HG02759 (cell line): ENCODE results near the gene ASTN2.

ENCODE experiments used
- ATAC-seq: cut with Tn5 transposase; IDR thresholded peaks from one replicate; pipeline ENCODE4 v1.9.1; 2021; ENCODE audit warnings: mild to moderate bottlenecking, moderate library complexity; ENCODE audit not compliant: unreplicated experiment

ASTN2 gene

DNA sequence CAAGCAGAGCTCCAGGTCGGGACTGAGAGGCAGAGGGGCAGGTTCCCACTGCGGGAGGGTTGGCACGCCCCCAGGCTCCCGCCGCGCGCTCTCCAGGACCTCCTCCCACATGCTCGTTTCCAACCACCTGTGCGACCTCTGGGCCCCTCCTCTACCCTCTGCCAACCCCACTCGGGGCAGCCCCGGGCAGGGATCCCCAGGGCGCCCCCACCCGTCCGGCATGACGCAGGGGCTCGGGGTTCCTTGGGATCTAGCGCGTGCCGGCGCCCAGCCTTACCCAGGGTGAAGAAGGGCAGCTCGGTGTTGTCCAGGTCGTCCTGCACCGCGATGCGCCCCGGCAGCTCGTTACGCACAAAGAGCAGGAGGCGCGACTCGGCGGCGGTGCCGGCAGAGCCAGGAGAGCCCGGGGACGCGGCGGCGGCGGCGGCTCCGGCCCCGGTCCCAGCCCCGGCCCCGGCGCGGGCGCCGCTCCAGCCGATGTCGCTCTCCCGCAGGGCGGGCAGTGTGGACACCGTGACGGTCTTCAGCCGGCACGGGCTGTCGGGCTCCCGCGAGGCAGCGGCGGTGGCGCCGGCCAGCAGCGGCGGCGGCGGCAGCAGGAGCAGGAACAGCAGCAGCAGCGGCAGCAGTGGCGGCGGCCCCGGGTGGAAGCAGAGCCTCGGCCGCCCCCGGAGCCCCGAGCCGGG lies 494 bp downstream of the ASTN2 start:
- ATAC-seq, result no peak

DNA sequence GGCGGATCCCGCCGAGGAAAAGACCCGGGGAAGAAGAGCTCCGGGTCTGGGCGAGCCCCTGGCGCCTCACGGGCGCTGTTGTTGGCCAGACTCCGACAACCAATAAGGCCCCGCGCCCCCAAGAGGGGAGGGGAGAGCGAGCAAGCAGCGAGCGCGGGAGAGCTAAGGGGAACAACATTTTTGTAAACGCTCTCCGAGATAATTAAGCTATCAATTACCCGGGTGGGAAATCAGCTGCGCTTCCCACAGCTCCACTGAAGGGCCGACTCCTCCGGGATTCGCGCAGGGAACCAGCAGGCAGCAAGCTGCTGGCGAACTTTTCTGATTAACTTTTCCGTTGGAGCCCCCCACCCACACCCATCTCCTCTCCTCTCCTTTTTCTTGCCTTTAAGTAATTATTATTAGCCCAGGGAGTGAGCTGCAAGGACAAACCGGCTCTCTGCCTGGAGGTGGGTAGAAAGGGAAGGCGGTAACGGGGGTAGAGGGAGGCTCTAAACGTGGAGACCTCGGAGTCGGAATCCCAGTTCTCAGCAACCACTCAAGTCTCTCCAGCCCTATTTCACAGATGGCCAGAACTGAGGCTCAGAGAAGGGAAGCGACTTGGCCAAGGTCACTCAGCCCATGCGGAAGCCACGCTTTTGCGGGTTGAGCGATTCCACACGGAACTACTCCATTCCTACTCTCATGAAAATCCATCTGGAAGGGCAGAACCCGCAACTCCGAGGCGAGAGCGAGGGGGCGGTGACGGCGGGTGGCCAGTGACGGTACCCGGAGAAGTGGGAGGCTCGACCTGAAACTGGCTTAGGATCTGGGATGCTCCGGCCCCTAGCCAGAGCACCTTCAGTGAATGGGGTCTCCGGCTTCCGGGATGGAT lies 1.3 kb downstream of the ASTN2 start:
- ATAC-seq, result no peak

DNA sequence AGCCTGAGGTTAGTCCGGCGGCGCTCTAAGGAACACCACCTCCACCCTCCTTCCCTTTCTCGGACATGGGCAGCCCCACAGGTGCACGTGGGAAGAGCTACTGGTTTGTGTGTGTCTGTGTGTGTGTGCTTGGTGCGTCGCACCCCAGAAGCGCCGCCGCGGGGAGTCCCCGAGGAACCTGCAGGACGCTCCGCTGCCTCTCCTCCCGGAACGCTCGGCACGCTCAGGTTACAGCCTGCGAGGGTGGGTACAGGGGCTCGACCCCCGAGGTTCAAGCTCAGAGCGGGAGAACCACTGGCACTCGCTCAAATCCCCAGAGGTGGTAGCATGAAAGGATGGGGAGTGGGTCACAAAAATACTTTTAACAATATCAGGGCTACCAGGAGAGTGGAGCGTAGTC lies 2.0 kb downstream of the ASTN2 start:
- ATAC-seq, result no peak

DNA sequence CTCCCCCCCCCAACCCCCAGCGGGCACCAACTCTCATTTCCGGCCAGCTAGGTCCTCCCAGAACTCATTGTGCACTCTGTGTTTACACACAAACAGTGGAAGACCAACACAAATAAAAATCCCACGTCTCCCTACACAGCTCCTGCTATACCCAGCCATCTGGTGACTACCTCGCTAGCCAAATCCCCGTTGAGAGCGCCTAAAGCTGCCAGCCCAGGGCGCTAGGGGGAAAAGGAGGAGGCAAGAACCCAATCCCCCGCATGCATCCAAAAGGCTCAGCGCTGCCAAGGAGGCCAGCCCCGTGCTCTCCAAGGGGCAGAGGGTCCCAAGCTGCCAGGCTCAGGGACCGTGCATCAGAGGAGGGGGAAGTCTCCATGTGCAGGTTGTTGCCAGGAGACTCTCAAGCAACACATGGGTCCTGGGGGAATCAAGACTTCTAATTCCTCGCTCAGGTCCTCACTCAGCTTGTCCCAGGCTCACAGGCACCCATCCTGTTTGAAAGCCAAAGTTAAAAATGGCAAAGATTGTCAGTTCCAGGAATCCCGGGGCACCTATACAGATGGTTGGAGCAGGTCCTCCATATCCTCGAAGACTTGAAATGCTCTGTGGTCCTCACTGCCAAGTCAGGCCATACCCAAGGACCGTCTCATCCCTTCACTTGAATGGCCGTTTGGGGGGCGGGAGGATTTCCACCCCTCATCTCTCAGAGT lies 2.7 kb downstream of the ASTN2 start:
- no peak for ATAC-seq

DNA sequence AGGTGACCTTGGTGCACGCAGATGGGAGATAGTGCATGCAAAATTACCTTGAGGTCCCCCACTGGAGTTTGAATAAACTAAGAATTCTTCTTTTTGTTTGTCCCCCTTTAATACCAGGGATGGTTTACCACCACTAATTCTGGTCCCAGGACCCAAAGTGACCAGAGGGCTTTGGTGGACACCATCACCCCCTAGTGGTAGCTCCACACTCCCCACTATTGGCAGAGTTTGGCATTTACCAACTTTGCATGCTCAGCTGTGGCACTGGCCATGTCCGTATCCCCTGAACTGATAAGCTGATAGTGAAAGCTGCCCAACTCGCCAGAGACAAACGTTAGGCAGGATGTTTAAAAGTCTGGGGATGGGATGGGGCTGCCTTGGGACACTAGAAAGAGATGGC lies 3.3 kb downstream of the ASTN2 start:
- ATAC-seq, result no peak

DNA sequence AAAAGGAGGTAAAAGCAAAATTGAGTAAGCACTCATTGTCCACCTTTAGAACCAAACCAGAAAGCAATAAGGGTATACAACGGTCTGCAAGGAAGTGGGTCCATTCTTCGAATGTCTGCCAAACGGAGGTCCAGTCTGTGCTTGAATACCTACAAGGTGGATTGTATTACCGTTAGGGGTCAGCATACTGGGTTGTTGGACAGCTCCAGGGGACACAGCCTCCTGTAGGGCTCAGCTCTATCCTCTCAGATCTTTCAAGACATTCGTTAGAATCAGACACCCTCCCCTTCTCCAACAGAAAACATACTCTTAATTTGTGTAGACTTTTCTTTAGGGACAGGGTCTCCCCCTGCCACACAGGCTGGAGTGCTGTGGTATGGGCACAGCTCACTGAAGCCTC lies 5.5 kb downstream of the ASTN2 start:
- no peak for ATAC-seq

DNA sequence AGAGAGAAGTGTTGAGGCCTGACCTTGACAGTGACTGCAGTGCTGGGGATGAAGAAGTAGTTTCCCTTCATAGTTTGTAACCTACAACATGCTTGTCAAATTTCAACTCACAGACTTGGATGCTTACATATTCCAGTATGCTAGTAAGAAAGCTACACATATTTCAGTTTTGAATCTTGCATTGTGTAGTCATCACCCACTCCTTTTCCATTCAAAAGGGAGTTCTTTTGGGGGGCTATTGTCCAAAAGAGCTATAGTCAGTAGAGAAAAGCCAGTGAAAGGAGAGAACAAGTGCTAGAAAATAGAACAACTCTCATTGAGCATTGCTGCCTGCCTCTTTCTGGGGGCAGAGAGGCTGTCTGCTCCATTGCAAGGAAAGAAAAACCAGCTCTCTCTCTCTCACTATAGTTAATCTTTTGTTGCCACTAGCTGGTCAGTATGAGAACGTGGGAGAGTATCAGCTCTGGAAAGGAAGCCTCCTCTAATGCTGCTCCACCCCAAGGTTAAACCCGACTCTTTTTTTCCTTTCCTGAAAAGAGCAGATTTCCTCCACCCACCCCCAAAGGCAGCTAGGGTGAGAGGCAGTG lies 7.3 kb downstream of the ASTN2 start:
- ATAC-seq, result no peak

DNA sequence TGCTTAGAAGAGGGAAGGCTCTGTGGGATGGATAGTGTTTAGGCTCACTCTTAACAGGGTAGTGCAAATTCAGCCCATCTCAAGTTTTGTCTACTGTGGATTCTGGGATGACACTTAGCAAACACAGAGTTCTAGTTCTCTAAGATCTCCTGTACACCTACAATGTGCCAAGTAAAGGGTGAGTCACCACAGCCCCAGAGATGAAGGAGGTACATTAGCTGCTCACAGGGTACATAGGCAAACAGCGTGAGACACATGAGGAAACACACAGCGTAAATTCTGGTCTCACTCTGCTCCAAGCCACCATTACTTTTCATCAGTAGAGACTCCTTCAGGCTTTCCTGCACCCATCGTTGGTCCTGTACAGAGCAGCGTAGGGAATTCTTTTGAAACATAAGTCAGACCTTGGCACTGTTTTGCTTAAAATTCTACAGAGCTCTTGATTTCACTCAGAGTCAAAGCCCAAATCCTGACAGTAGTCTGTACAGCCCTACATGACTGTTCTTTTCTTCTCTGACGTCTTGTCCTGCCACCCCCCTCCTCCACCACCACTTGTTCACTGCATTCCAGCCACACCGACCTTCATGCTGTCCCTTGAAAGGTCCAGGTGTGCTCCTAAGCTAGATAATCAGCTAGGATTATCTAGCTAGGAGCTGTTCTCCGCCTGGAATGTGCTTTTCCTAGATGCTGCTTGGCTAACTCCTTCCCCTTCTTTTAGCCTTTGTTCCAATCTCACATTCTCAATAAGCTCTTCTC lies 8.7 kb downstream of the ASTN2 start:
- ATAC-seq, result no peak

DNA sequence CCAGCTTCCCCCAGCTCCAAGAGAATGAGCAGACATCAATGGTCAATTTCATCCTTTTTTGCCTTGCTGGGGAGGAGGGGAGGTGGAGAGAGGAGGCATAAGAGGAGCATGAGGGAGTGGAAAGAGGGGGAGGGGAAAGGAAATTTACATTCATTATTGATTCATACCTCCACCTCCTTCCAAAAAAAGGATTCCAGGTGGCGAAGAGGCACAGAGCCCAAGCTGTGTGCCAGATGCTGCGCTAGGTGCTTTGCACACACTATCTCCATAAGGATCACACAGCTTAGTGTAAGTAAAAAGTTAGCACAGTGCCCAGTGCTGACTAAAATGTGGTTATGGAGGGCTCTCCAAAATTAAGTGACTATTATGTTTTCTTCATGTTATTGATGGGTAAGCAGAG lies 11.0 kb downstream of the ASTN2 start:
- ATAC-seq, result no peak

DNA sequence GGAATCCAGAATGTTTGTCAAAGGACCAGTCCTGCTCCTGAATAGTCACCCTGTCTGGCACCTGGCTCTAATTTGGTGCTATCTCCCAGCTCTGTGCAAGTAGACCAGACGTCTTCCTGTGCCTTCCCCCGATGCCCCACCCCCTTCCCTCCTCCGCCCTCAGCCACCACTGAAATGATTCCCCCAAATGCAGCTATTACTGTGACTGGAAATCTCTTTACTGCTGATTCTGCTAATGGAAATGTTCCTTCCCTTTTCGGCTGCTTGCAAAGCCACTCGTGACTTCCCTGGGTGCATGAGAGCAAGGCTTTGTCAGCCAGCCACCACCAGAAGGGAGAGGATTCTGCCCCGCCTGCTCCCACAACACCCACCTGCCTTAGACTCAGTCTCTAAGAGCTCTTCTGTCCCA lies 11.4 kb downstream of the ASTN2 start:
- no peak for ATAC-seq

DNA sequence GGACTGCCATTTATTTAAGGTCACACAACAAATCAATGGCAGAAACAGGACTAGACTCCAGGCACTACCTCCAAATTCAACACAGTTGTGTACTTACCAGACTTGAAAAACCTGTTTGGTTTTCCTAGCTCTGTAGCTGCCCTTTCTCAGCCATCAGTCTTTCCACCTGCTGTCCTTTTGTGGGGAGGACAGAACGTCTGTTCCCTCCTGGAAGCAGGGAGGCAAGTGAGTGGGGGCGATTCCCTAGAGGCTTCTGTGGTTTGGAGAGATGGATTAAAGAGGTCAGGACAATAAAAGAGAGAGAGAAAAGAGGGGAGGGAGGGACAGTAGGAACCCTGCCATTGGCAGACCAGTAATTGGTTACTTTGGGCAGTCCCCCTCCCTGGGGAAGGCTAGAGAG lies 14.7 kb downstream of the ASTN2 start:
- ATAC-seq, result no peak

DNA sequence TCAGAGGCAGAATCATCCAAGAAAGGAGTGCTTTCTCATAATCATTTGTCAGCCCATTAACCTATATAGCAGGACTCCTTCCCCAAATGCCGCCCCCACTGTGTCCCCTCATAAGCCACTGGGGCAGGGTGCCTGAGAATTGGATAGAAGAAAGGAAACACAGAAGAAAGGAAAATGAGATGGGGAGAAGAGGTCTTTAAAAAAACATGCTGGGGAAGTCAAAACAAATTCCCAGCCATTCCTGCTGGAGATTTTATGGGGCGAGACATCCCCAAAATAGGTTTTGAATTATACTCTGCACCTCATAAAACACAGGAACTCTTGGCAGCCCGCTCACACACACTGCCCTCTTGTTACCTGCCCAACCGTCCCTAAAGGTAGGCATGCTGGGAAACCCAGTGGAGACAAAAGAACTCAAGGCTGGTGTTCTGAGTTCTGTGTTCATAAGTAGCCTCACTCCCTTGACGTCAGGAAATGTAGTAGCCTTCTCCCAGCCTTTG lies 19.7 kb downstream of the ASTN2 start:
- no peak for ATAC-seq

DNA sequence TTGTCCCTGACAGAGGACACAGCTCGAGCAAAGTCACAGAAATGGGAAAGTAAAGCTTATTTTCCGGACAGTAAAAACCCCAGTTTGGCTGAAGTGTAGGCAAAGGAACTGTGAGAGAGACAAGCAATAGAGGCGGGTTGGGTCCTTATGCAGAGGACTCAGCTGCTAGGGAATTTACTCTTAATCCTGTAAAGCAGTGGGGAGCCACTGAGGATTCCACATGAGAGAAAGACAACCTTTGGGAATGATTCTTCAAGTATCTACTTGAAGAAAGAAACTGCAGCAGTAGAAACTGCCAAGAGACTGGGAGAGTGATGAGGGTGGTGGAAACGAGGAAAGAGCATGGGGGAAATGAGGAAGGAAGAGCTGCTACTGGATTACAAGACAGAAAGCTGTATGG lies 20.2 kb downstream of the ASTN2 start:
- ATAC-seq, result no peak

DNA sequence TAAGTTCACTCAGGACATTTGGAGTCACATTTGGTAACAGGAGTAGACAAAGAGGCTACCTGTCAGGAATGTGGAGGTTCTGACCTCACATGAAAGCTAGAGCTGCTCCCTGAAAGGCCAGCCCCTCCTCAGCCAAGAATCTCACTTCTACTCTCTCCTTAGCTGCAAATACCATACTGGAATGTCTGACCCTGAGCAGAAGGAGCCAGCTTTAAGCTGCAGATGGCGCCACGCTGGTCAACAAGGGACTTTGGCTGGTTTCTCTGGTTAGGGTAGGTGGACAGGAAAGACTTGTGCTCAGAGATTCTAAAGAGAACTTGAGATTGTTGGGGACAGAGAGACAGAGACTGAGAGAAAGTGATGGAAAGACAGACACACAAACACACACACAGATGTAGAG lies 21.9 kb downstream of the ASTN2 start:
- no peak for ATAC-seq

DNA sequence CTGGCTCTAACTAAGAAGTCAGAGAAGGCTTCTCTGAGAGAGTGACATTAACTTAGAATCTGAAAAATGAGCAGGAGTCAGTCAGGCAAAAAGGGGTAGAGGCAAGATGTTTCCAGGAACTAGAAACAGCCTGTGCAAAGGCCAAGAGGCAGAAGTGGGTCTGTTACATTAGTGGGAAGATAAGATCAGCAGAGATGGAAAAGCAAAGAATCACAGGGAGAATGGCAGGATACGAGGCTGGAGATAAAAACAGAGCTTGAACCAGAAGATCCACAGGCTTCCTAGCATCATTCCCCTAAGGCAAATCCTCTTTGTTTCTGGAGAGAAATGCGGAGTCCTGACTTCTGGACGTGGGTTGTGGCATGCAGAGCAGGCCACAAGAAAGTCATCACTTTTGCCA lies 27.4 kb downstream of the ASTN2 start:
- ATAC-seq, result no peak

DNA sequence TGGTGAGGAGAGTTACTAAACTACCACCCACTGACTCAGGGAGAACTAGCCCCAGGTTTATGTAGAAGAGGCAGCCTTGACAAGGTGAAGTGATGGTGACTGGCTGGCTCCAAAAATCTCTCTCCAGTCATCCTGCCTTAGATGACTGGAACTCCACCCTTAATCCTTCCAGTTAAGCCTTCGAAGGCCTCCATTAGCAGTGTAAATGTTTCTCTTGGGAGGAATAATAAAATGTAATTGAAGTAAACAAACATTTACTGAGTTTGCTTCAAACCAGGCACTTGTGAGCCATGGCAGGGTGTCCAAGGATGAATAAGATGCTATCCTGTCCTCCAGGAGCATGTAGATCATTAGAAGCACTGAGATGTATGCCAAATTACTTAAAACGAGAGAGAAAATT lies 35.5 kb downstream of the ASTN2 start:
- no peak for ATAC-seq

DNA sequence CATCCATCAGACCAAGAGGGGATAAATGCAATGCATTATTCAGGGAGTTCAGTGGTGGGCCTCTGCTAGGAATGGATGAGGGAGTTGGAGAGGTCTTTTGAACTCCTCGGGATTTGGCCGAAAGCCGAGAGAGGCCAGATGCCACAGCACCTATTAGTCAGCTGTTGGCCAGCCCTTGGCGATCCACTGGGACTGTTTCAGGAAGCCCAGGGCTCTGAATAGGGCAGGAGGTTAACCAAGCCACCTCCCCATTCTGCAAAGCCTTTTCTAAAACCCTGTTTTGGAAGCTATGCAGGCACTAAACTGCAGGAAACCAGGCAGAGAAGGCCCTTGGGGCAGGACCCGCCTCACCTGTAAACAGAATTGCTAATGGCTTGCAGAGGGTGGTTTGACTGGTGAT lies 37.8 kb downstream of the ASTN2 start:
- no peak for ATAC-seq

DNA sequence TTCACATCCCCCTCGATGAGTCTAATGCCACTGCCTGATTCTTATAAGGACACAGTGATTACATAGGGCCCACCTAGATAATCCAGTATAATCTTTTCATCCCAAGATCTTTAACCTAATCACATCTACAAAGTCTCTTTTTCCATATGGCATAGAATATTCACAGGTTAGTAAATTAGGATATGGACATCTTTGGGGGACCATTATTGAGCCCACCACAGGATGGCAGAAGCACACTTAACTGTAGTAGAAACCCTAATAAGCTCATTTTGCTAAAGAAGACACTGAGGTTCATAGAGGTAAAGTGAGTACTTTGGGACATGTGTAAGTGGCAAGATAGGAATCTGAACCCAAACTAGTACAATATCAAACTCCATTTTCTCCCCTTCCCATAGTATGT lies 38.9 kb downstream of the ASTN2 start:
- no peak for ATAC-seq

DNA sequence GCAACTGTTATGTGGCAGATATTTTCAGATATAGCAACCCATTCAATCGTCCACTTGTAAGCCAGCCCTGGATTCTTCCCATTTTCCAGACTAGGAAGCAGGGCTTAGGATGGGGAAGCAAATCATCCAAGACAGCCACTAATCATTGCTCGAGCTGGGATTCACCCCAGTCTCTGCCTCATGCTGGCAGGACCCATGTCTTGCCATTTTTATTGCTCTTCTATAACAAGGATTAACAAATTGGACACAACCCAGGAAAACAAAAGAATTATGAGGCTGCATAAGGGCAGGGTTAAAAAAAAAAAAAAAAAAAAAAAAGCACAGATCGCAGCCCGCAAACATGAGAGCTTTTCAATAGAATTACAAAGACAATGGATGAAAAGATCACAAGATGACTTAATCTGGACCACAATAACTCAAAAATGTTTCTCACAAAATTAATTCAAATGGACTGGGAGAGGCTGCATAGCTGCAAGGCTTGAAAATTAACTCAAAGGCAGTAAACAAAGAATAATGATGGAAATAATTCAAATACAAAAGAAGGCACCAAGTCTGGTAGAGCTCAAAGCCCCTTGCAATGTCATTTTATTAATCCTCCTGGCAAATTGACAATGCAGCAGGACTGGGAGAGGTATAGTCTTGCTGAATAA lies 40.7 kb downstream of the ASTN2 start:
- ATAC-seq, result no peak

DNA sequence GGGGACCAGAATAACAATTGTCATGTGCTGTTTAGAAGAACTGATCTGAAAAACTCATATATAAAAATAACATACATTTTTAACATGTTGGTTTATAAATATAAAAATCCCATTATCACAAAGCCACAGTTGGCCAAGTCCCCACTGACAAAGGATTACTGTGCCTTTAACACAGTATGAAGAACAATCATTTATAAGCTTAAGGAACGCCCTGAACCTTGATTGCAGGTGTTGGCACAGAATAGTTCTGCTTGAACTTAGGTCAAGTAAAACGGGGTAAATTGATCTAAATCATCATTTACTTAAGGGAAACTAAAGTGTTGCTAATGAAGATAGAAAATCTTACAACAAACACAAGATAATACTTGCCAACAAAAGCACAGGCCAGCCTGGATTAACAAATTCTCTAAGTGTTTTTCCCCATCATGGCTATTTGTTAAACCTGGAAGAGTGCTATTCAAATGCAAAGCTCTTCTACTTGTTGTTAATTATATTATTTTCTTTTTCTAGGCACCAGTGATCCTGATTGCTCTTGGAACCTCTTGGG lies 46.1 kb downstream of the ASTN2 start:
- no peak for ATAC-seq
